Bronchial epithelial cell (primary cell): ENCODE measurements around the gene ARHGEF25. TPM values are rescaled to one million over a fixed set of nuclear protein-coding genes. Genes with fewer than 3 reads are reported as not detected.

Source experiments
- DNase-seq: peaks from one replicate; pipeline ENCODE4 v3.0.0-alpha.2; 2010; ENCODE audit warnings: low read depth
- FAIRE-seq: peaks from 2 replicates; lab custom pipeline; 2011; peaks lifted over from hg19 to GRCh38; lab: Jason Lieb, UNC
- H3K27me3 ChIP-seq: 2 replicates; pipeline ENCODE4 v1.5.1; 2011; ENCODE audit warnings: low read length; ENCODE audit not compliant: control insufficient read depth, insufficient read depth
- H3K36me3 ChIP-seq: 2 replicates; pipeline ENCODE4 v1.5.1; 2011; ENCODE audit warnings: low read length; ENCODE audit not compliant: control insufficient read depth, insufficient read depth
- H3K4me3 ChIP-seq: 2 replicates; pipeline ENCODE4 v1.5.1; 2011; ENCODE audit warnings: mild to moderate bottlenecking, low read depth, low read length, control low read depth
- total RNA-seq: library from RNA; depleted of rRNA; stranded (reverse); fragments of >200 nt; gene quantifications from 2 replicates; pipeline ENCODE4 v1.2.1, GENCODE V29; 2014
- TF ChIP-seq, protein P1 (sequence below): IDR thresholded peaks from 2 replicates; pipeline ENCODE4 v1.5.1; 2011; ENCODE audit warnings: mild to moderate bottlenecking, moderate library complexity, low read length, control low read depth, inconsistent platforms; ENCODE audit not compliant: insufficient read depth, severe bottlenecking

Gene ARHGEF25
- total RNA-seq, 1 donor from 2014 or later, result 0.53 TPM

DNA sequence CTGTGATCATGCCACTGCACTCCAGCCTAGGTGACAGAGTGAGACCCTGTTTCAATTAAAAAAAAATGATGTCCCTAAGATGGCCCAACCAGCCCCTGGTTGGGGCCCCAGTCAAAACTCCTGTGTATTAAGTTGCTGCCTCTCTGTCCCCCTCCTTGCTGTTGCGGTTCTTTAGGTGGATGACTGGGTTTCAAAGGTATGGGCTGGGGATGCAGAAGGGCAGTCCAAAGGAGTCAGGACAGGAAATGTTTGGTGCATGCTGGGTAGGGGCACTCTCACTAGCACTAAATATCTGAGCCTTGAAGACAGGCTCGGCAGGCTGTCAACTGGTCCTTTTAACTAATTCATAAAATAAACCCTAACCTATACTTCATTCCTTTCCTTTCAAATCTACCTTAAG is 32.2 kb upstream of the ARHGEF25 start:
- FAIRE-seq, result no peak
- no peak for DNase-seq
- Histone ChIP-seq H3K27me3 (no peaks in the 10 kb centered on the region), H3K36me3 (no peaks in the 10 kb centered on the region), H3K4me3 (no peak overlapping the region)
- TF ChIP-seq, protein P1, sequence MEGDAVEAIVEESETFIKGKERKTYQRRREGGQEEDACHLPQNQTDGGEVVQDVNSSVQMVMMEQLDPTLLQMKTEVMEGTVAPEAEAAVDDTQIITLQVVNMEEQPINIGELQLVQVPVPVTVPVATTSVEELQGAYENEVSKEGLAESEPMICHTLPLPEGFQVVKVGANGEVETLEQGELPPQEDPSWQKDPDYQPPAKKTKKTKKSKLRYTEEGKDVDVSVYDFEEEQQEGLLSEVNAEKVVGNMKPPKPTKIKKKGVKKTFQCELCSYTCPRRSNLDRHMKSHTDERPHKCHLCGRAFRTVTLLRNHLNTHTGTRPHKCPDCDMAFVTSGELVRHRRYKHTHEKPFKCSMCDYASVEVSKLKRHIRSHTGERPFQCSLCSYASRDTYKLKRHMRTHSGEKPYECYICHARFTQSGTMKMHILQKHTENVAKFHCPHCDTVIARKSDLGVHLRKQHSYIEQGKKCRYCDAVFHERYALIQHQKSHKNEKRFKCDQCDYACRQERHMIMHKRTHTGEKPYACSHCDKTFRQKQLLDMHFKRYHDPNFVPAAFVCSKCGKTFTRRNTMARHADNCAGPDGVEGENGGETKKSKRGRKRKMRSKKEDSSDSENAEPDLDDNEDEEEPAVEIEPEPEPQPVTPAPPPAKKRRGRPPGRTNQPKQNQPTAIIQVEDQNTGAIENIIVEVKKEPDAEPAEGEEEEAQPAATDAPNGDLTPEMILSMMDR, result no peak

DNA sequence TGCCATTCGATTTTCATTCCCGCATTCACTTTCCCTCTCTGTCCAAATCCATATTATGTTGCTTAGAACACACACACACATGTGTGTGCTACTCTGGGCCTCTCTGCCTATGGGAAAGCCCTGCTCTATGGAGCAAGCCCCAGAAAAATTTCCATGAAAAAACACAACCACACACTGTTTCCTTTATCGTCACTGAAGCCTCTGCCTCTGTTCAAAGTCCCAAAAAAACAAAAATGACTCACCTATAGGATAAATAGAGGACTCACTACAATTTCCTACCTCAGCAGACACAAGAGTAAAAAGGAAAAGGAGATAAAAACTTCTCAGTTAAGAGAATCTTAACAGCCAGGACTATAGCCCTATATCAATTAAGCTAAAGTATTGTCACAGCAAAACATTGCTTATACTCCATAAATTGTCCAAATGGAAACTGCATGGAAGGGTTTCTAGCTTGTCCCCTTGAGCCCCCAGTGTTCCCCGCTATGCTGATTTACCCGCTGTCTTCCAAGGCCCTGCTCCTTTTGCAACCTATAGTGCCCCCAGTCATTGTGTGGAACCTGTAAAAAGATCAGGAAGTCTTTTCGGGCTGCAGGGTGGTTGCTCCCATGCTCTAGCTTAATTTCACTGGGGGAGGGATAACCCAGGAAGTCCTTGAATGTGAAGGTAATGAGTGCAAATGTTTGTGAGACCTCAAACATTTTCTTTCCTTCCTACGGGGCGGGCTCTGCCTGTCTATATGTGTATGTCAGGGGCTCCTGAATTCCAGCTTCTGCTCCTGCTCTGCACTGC is 31.4 kb upstream of the ARHGEF25 start:
- TF ChIP-seq, protein P1, result no peak
- H3K4me3 ChIP-seq, result no peak overlapping the region
- DNase-seq (no peak), FAIRE-seq (no peak)
- no peaks in the 10 kb centered on the region for H3K36me3 ChIP-seq
- H3K27me3 ChIP-seq, result peaks cover 2% of the 10 kb centered on the region

DNA sequence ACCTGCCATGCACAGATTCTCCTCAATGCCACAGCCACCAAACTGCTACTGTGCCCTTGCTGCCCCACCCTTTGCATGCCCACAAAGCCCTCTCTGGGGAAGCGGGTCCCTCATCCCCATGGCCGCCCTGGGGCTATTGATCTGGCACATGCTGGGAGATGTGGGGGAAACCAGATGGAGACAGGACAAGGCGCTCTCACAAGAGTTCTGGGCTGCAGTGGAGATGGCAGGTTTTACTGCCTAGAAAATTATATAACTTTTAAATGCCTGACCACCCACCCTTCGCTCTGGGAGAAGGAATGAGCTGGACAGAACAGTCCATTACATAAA is 30.8 kb upstream of the ARHGEF25 start:
- TF ChIP-seq, protein P1, result no peak
- FAIRE-seq, result no peak
- no peaks in the 10 kb centered on the region for H3K36me3 ChIP-seq
- H3K27me3 ChIP-seq, result peaks cover 2% of the 10 kb centered on the region
- no peak for DNase-seq
- no peak overlapping the region for H3K4me3 ChIP-seq

DNA sequence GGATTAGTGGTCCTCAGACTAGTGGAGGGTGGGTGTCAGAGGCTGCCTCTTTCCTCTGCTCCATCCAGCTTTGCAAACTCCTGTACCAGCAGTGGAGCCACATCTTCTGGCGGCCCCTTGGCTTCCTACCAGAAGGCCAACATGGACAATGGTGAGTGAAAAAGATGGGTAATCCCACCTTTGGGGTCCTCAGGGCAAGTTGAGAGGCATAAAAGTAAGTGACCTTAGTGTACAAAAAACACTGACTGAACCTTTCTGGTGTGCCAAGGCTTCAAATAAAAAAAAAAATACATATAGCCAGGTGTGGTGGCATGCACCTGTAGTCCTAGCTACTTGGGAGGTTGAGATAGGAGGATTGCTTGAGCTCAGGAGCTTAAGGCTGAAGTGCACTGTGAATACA is 29.4 kb upstream of the ARHGEF25 start:
- TF ChIP-seq, protein P1, result no peak
- no peak overlapping the region for H3K4me3 ChIP-seq
- no peak for DNase-seq
- peaks cover 4% of the 10 kb centered on the region for H3K27me3 ChIP-seq
- no peaks in the 10 kb centered on the region for H3K36me3 ChIP-seq
- FAIRE-seq, result no peak

DNA sequence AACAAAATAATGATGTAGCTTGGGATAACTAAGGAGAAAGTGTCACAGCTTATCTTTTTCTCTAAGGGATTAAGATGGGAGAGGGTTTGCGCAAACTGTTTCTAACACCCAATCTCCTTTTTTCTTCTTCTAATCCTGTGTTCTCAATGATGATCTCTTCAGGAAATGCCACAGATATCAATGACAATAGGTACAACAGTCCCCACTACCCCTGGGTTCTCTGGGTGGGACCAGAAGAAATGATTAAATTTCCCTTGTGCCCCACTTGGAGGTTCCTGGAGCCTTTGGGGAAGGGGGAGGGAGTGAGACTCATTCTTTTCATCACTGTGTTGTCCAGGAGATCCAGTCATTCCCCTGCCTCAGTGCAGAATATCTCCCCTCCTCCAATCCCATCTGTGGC is 28.8 kb upstream of the ARHGEF25 start:
- FAIRE-seq (no peak), DNase-seq (no peak)
- Histone ChIP-seq H3K4me3 (no peak overlapping the region), H3K27me3 (peaks cover 4% of the 10 kb centered on the region), H3K36me3 (no peaks in the 10 kb centered on the region)
- TF ChIP-seq, protein P1, result no peak
